NCI-H2081 (cell line): Measurements from ENCODE around the gene MDGA2.
A peak's percentile ranks its signal among the peaks of the same experiment; 100 is the strongest.
"Not testable (repeated sequence)": the region's sequence is repeated elsewhere in the genome, so short reads cannot be mapped to it uniquely, and the experiment has no call there.

ENCODE experiments used
- DNase-seq, 2 experiments: peaks; one replicate each; lab custom pipeline; 2025; lab: John Stamatoyannopoulos, UW

MDGA2 gene

DNA sequence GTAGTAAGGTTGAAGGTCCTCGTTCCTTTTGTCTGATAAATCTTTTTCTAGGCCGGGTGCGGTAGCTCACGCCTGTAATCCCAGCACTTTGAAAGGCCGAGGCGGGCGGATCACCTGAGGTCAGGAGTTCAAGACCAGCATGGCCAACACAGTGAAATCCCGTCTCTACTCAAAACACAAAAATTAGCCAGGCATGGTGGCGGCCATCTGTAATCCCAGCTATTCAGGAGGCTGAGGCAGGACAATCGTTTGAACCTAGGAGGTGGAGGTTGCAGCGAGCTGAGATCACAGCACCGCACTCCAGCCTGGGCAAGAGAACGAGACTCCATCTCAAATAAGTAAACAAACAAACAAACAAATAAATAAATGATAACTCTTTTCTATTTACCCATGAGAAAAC lies 51.3 kb downstream of the MDGA2 start:
- not testable (repeated sequence) for DNase-seq

DNA sequence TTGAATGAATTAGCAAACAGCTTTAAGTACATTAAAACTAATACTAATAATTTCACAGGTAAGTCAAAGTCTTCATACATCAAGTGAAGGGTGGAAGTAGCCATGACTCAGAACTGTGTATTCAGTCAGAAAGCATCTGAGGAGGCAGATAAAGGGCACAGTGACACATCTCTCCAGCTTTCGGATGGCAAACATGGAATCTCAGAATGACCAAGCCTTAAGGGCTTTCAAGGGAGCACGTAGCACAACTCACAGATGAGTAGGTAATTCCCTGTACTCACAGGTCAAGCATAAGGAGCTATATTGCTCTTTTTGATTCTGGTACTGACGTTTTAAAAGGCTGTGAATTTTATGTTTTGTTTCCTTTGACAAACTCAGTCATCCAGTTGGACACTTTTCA lies 56.0 kb downstream of the MDGA2 start:
- no peak for DNase-seq

DNA sequence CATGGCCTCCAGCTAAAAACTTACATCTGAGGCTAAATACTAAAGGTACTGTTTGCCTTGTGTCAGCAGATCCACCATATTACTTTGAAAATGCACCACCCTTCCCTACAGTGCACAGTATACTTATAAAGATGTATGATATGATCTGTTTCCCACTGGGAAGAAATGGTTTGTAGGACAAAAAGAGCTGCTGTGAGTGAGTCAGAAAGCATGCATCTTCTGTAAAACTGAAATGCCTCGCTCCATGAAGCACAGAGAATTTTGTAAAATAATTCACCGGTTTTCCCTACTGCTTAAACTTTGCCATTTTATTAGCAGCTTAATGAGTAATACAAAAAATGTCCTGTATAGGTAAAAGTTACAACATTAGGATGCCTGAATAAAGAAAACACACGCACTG lies 68.8 kb downstream of the MDGA2 start:
- DNase-seq, result no peak

DNA sequence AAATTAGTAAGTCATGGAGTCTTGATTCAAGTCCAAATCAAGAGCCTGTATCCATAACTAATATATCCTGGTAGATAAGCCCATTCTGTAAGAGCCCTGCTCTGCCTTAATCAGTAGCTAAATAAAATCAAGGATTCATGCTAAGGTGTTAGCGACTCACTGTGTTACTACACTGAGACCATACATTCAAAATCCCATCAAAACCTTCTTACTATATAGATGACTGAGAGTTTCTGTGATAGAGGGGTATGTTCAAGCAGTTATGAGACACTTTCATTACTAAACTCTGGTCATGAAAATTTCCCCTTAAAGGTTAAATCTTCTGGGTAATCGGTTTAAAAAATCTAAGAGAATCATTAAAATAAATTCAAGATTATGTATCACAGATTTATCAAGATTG lies 78.5 kb downstream of the MDGA2 start:
- DNase-seq, result no peak

DNA sequence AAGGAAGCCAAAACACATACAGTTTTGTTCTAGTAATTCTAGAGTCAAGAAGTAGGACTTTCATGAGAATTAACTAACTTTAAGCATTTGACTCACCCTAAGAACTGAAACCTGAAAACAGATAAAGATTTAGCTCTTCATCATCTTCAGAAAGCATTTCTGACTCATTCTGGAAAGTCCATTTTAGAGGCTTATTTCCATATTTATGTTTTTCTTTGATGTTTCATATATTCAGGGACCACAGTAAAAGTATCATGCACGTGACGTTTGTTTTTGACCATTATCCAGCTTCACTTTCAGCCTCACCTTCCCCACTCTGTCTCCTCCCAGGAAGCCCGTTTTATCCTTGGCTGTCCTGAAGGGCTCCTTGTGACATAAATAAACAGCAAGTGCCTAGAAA lies 79.2 kb downstream of the MDGA2 start:
- DNase-seq, result no peak

DNA sequence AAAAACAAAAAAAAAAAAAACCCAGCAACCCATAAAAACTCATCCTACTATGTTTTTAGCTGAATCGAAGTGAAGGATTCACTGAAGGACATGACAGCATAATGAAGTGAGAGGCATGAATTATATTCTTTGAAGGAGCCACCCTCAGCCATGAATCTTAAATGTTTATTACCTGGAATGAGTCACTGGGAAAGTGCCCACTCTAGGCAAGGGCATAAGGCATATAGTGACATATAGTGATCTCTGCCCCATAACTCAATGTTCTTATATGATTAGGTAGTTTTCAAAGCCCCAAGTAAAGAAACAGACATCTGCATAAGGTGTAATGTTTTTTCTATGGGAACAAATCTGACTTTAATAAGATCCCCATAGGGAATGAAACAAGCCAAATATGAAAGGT lies 79.9 kb downstream of the MDGA2 start:
- DNase-seq, result no peak

DNA sequence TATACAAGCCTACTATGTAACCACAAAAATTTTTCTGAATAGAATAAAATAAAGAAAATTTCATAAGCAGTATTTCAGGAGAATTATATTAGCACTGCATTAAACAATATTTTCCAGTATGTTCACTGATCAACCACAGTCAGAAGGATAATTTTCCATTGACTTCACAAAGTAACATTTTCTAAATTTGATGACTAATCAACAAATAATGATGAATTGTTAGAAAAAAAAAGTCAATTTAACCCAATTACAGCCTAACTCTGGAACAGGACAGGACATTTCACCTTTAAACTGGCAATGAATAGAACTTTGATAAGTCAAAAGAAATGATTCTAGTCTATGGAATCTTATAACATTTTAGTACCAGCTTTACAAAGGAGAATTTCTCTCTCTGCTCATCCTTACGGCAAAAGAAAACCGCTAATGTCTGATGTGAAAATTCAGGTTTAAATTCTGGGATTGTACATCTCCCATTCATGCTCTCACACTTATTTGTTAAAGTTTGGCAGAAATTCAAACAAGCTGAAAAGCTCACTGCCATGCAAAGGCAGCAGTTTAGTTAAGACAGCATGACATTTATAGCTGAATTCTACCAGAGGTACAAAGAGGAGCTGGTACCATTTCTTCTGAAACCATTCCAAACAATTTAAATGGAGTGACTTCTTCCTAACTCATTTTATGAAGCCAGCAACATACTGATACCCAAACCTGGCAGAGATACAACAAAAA lies 84.5 kb downstream of the MDGA2 start:
- no peak for DNase-seq

DNA sequence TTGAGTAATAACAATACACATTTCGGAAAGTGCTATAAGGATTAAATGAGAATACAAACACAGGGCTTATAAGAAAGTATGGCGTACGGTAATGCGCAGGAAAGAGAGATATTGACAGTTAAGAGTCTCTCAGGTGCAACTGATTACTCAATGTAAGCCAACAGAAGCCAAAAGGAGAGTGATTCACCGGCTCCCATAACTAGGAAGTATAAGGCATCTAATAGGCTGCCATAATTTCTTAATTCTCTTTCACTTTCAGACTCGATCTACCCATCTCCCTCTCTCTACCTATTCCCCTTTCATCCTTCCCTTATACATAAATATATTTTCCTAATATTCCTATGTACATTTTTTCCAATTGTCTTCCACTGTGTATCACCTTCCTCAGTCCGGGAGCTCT lies 90.0 kb downstream of the MDGA2 start:
- no peak for DNase-seq

DNA sequence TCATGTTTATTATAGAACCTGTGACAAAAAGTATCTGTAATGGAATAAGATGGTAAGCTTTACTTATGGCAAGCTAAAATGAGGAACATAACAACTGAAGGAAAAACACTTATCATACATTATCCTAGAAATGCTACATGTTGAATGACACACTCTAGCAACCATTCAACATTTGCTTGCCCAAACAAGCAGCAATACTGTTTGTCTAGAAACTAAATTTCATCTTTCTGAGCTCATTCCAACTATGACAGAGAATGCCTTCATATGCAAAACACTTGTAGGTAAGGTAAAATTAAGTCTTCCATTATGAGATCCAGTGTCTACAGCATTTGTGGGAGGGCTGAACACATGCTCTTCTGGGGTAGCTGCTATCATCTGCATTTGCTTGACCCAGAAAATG lies 108.1 kb downstream of the MDGA2 start:
- no peak for DNase-seq

DNA sequence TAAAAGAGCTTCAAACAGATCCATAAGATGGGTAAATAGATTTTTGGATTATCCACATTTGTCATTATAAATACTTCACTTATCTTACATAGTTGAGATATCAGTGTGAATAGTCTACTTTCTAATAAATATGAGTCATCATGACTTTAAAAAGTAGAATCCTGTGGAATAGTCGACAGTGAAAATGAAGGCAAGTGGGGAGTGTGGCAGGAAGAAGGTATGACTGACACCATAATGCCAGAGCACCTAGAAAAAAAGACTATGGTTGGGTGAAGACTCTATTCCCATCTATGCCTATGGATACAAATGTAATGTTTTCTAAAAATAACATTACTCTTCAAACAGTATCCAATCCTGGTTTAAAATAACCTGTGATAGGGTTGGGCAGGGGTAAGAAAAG lies 117.5 kb downstream of the MDGA2 start:
- no peak for DNase-seq

DNA sequence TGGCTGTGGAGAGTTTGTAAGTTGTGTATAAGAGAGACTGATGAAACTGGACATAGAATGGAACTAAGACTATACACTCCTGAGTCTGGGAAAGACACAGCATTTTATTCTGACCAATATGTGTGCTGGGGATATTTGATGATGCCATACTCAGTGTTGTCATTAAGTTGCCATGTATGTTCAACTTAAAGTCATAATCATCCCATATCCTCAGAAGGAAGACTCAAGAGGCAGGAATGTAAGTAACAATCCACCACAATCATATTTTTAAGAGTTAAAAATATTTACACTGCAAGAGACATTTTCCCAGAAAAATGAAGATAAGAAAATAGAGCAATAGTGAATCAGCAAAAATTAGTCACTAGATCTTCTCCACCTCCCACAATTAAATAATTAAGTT lies 120.1 kb downstream of the MDGA2 start:
- no peak for DNase-seq

DNA sequence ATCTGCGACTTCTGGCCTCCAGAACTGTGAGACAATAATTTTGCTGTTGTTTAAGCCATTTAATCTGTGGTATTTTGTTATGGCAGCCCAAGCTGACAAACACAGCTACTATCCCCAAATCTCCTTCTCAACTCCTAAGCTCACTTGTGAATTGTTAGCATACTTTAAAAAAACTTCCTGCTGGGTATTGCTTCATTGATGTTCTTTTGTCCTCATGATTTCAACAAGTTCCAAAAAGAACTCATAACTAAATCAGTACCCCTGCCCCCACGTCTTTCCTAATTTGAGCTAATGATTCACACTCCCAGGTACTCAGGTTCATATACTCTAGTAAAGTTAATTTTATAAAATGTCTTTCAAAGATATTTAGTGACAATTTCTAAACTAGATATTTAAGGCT lies 125.5 kb downstream of the MDGA2 start:
- no peak for DNase-seq

DNA sequence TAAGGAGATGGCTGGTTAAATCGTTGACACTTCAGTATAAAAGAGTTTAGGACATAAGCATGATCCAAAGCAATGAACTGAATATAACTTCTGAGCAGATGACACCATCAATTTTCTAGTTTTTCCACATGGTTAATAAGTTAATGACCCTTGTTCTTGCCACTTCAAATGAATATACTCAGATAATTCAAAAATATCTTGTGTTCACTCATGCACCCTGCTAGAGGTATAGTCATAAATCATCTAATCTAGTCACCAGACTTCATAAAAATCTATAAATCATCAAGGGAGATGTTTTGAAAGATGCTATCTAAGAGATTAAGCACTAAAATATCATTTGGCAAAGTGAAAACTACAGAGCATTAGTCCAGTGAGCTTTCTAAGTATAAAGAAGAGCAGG lies 131.9 kb downstream of the MDGA2 start:
- DNase-seq, result no peak

DNA sequence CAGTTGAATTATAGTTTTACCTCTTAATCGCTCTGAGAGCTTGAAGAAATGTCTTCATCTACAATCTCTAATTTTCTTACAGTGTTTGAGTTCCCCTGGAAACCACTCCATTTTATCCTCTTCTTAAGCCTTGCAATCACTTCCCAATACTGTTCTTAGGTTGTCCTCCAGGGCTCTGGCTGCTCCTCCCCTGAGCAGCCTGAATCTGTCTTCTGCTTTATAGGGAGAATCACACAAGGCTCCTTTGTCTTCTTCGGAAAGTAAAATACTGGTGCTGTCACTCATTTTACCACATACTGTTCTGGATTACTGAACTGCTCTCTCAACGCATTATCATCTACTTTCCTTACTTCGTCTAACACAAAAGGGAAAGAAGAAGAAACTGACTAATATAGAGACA lies 133.7 kb downstream of the MDGA2 start:
- DNase-seq, result no peak

DNA sequence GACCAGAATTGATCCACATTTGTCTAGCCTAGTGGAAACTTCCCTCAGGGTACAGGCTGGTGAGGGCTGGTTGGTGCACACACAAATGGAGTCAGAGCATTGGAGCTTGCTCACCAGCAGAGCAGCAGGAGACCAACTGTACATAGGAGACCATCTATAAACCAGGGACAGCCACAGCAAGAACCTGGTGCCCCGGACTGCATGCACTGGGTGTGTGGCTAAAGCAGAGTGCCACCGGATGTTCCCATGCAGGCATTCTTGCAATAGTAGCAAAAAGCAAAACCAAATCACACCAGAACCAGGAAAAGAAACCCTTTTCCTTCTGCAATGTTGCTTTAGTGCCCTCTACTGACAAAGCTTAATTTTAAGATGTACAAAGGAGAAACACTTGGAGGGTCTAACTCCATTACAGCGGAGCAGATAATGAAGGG lies 136.4 kb downstream of the MDGA2 start:
- peak; percentile 22 to 27 for DNase-seq

DNA sequence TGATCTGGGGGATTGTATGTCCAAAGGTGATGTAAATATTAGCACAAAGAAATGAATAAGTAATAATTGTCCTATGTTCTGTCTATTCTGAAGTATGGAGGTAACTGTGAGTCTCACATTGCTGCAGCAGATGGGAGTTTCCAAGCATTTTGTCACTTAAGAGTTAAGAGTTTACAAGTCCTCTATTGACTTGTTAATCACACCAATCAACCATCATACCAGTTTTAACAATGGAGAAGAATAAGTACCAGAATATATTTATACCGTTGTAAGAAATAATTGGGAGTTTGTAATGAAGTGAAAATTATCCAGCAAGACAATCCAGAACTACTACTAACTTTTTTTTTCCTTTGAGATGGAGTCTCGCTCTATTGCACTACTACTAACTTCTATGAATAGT lies 139.1 kb downstream of the MDGA2 start:
- no peak for DNase-seq

DNA sequence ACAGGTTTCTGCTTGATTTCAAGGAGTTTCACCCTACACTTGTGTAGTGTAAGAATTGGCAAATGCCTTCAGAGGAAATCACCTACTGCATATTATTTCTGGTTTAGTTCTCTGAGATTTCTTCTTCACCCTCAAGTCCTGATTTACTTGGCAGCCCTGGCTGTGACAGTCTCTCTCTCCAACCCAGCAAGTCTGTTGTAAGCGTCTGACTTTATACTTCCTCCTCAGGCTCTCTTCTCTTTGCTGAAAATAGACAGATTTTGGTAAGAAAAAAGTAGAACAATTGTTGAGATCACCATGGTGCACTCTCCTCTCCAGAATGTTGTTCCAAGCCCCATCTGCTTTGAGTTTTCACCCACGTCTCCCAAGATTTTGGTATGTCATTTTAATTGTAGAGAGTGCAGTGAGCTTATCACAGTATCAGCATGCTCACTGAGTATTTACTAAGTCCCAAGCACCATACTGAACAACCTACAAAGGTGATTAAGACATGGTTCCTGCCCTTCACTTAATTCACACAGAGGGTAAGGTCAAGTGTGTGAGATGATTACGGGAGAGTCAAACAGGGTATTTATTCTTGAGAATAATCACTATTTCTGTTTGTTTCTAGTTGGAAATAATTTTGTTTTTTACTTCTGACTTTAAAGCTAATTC lies 148.7 kb downstream of the MDGA2 start:
- DNase-seq, result no peak

DNA sequence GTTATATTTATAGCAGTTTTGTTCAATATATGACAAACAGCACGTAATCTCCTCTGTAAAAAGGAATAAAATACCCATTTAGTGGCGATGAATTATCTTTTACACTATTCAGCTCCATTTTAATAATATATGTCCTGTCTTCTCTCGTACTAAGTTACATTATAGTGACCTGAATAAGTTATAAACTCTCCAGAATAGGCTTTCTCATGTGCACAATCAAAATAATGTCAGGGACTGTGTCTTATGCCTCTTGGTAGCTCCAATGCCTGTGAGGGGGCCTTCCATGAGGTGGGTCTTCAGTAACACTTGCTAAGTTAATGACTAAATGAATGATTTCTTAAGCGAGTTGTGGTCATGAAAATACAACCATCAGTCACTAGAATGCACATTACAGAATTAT lies 150.9 kb downstream of the MDGA2 start:
- DNase-seq, result no peak

DNA sequence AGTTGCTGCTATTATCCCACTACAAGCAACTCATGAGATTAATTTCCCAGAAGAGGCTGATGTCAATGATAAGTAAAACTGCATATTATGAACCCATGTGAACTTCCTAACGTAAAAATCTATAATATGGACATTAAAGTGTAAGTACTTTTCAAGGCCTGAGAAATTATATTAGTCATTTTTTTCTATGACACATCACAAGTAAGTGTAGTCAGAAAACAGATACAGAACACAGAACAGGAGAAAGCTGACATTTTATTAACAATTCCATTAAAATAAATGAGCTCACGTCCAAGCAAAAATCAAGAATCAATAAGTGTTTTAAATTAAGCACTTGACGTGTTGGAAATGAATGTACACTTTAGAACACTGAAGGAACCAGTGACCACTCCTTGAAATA lies 155.0 kb downstream of the MDGA2 start:
- no peak for DNase-seq

DNA sequence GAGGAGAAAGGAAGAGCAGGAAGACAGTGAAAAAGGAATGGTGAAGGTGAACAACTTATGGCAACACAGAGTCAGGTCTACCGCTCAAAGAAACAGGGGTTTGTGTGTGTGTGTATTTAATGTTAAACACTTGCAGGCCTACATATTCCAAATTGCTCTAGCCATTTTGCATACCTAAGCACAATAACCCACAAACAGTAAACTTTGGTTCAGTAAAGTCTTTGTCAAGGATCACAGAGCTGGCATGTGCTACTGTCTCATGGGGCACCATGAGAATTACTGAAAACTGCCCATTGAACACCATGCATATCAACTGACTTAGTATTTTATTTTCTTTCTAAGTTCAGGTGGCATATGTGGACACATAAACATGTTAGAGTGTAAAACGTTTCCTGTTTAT lies 163.6 kb downstream of the MDGA2 start:
- DNase-seq, result no peak

DNA sequence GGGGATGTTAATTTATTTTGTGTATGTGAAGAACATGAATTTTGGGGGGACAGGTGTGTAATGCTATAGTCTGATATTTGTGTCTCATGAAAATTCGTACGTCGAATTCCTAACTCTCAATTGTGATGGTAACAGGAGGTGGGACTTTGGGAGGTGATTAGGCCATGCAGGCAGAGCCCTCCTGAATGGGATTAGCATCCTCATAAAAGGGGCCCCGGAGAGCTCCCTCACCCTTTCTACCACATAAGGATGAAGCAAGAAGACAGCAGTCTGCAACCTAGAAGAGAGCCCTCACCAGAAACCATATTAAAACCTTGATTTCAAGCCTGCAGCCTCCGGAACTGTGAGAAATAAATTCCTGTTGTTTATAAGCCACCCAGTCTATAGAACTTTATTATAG lies 165.4 kb downstream of the MDGA2 start:
- no peak for DNase-seq

DNA sequence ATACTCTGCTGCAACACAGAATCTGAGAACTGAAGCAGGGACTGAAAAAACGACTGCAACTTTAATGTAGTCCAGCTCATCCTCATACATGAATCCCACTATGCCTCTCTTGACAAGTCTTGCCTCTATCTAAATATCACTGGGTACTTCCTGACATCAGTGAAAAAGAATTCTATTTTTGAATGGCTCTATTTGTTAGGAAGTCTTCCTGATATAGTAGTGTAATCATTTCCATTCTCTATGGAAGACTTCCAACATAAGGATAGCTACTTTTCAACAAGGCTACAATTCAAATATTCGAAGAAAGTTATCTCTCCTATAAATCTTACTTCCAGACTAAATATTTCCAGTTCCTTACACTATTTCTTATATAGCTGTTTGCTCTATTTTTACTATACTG lies 167.5 kb downstream of the MDGA2 start:
- DNase-seq, result no peak

DNA sequence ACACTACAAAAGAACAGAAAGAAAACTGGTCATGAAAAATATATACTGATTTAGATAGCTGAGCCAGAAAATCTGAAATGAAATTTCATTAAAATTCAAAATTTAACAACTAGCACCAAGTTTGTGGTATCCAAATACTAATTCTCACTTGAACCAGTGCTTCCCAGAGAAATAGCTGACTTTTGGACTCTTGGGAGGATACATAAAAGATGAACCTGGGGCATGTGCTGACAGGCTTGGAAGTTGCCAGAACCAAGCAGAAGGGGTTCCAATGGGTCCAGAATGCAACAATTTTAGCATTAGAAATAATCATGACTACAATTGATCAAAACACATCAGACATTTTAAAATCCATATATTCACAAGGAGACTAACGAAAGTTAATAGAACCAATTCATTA lies 175.0 kb downstream of the MDGA2 start:
- DNase-seq, result no peak

DNA sequence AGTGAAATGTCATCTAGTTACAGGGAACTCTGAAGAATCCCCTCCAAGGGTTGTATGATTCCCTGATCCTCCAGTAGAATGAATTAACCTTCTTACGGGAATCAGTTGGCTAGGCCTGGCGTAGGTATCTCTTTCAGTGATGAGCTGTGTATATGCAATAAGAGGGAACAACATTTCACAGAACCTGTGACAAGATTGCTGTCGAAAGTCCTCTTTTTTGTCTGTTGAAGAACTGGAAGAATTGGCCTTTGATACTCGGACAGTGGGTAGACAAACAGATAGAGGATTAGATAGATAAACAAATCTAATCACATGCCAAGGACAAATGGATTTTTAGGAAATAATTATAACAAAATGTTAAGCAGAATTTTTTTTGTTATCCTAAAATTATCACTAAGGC lies 184.6 kb downstream of the MDGA2 start:
- no peak for DNase-seq
